ENCODE measurements around the gene EXD3.
"Not testable (repeated sequence)": the region's sequence is repeated elsewhere in the genome, so short reads cannot be mapped to it uniquely, and the experiment has no call there.

EXD3 gene

DNA sequence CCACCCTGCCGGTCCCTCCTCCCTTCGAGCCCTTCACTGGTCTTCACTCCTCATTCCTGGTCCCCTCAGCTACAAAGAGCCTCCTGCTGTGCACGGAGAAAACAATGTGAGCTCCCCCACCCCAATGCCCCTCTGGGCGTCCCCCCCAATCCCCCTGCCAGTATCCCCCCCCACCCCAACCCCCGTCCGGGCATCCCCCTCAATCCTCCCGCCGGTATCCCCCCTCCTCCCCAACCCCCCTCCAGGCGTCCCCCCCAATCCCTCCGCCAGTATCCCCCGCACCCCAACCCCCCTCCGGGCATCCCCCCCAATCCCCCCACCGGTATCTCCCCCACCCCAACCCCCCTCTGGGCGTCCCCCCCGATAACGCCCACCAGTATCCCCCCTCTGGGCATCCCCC lies 42.8 kb downstream of the EXD3 start:
- DNase-seq (ENCODE audit: low read depth in 2 of 2) = no peak

DNA sequence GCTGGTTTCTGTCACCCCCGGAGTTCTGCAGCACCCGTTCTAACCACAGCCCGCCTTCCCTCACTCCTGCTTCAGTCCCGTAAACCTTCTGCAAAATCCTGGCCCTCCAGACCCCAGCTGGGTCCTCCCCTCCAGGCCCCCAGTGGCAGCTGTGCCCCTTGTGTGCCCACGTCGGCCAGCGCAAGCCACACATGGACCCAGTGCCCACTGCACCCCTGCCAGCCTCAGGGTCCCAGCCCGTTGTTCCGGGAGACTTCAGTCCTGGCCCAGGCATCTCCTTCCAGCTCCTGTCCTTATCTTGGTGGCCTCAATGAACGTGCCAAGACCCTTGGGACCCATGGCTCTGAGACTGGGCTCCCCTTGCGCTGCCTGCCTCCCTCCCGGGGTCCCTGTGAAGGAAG lies 43.2 kb downstream of the EXD3 start:
- no peak for DNase-seq (ENCODE audit: low read depth in 2 of 2)

GRCh38 chr9:137378688-137379410 lies 44.1 kb downstream of the EXD3 start:
- DNase-seq (ENCODE audit: low read depth in 2 of 2) = not testable (repeated sequence)

GRCh38 chr9:137376386-137376785 lies 46.6 kb downstream of the EXD3 start:
- no peak for DNase-seq (ENCODE audit: low read depth in 2 of 2)

GRCh38 chr9:137375321-137376058 lies 47.5 kb downstream of the EXD3 start:
- no peak for DNase-seq (ENCODE audit: low read depth in 2 of 2)

GRCh38 chr9:137374131-137374845 lies 48.7 kb downstream of the EXD3 start:
- DNase-seq (ENCODE audit: low read depth in 2 of 2) = no peak

DNA sequence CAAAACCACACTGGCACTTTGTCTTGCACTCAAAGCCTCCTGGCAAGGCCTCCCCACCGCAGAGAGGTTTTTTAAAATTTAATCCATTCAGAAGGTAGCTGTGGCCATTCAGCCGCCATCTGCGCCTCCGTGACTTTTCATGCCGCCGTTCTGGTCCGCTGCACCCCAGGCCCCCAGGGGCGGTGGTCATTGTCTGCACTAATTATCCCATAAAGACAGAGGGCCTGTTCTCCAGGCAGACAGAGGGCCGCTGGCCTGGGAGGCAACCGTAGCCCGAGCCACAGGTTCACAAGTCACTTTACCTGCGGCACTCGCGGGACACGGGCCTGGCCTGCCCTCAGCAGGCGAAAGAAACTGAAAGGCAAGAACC lies 49.4 kb downstream of the EXD3 start:
- no peak for DNase-seq (ENCODE audit: low read depth in 2 of 2)

DNA sequence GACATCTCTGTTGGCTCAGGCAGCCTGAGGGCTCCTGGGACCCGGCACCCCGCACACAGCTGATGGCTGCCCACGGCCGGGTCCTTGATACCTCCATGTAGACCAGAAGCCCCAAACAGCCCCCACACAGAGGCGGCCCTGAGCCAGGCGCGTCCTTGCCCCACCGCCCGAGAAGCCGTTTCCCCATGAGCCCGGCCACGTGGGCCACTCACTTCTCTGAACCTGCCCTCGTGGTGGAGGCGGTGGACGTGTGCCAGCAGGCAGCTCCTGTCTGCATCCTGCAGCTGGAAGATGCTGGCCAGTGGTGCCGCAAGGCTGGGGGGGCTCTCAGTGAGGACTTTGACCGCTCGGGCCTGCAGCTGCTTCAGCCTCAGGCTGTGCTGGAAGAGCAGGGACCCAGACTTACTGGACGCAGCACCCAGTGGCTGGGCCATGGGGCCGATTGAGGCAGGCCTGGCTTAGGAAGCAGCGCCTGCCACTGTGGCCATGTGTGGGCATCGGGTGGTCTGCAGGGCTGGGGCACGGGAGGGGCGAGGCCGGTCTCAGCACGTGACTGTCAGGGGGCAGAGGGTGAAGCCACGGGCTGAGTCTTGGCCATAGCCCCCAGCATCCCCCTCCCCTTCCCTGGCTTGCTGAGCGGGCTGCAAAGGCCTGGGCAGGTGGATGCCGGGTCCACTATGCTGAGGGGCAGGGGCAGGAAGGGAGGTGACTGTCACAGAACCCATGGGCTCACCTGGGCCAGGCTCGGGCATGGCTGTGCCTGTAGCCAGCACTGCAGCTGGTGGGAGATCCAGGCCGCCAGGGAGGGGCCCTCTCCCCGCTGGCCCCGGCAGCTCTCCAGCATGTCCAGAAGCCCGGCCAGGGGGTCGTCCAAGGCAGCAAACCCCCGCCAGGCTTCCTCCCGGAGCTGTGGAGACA lies 50.0 kb downstream of the EXD3 start:
- no peak for DNase-seq (ENCODE audit: low read depth in 2 of 2)

GRCh38 chr9:137371946-137372651 lies 50.9 kb downstream of the EXD3 start:
- no peak for DNase-seq (ENCODE audit: low read depth in 2 of 2)

- DNase-seq (ENCODE audit: low read depth in 2 of 2) = no peak
Observed at GRCh38 chr9:137371521-137371941, 51.4 kb downstream of the EXD3 start.

GRCh38 chr9:137370865-137371520 lies 52.0 kb downstream of the EXD3 start:
- no peak for DNase-seq (ENCODE audit: low read depth in 2 of 2)

DNA sequence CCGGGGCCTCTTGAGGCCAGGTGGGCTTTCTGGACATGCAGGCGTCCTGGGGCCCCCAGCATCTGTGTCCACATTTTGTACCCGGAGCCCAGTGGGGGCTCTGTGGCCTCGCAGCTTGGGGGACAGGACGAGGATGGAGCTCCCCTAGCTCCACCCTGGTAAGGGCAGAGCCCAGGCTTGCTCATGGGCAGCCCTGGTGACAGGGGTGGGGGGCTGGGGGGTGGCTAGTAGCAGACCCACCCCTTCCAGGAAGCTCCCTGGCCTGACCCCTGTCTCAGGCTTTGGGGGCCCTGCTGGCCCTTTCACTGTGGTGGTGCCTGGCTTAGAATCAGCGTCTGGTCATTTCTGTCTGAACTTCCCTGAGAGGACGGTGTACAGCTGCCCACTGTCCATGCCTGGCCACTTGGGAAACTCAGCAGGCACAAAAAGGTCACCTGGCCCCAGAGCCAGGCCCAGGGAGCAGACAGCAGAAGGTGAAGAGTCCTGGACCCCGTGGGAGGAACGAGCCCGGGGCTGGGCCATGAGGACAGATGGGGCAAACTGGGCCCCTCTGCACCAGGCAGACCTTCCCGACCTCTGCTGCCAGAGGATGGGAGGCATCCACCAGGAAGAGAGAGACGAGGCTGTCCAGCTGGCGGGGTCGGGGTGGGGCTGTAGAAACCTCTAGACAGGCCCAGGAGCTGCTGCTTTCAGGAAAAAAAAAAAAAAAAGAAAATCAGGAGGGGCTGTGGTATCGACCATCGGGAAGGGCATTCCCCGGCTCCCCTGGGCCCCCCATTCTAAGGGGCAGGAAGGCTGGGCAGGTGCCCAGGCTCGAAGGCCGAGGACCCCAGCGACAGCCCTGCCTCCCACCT lies 52.8 kb downstream of the EXD3 start:
- DNase-seq (ENCODE audit: low read depth in 2 of 2) = no peak

DNA sequence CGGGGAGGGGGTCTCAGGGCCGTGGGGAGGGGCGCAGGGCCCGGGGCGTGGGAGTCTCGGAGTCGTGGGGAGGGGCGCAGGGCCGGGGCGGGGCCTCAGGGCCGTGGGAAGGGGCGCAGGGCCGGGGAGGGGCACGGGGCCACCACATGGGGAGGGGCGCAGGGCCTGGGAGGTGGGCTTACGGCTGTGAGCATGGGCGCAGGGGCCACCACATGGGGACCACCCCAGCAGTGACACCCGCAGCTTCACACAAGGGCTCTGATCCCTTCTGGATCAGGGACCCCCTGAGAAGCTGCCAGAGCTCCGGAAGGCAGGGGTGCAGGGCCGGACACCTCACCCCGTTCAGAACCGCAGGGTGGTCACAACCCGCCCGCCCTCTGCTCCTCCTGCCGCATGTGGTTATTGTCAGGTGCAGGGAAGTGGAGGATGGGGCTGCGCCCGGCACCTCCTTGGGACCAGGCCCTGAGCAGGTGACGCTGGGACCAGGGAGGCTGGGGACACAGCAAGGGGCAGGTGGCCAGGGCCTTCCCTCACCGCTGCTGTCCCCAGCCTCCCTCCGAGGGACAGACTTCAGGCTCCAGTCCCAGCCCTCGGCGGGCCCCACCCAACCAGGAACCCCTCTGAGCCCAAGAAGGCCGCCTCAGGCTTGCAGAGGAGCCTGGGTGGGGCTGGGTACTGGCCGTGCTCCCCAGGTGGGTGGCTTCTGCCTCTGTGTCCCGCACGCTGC lies 53.7 kb downstream of the EXD3 start:
- no peak for DNase-seq (ENCODE audit: low read depth in 2 of 2)

DNA sequence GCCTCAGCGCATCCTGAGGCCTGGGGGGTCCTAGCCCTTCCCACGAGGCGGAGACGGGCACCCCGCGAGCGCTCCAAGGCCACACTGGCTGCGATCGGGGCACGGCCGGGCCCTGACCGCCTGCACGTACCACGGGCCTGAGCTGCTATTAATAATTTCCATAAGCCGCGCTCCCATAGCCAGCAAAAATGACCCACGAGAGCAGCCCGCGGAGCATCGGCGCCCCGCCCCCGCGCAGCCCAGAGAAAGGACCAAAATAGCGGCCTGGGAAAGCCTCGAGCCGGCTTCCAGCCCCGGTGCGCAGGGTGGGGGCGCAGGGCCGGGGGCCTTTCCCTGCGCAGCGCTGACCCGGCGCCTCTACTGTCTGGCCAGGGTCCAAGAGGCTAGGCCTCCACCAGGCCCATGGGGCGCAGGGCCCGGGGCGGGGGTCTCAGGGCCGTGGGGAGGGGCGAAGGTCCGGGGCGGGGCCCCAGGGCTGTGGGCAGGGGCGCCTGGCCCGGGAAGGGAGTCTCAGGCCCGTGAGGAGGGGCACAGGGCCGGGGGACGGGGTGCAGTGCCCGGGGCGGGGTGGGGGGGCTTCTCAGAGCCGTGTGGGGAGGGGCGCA lies 54.4 kb downstream of the EXD3 start:
- no peak for DNase-seq (ENCODE audit: low read depth in 2 of 2)

- DNase-seq (ENCODE audit: low read depth in 2 of 2) = no peak
Observed at GRCh38 chr9:137367506-137368430, 55.2 kb downstream of the EXD3 start.

DNA sequence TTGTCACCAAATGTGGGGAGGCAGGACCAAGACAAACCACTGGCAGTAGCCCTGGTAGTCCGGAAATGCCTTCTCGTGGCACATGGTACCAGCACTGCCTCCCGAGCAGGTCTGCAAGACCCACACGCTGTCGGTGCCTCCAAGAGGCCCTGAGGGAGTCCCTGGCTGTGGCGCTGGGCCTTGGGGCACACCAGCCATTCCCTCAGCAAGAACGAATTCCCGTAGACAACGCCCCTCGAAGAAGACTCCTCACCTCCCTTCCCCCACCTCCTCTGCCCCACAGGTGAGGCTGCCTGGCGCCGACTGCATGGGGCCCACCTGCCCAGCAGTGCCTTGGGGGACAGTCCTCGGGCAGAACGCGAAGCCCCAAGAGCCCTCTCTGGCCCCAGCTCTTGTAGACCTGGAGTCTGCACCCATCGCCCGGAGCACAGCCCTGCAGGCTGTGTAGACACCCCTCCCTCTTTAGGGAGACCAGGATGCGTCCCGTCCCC lies 56.0 kb downstream of the EXD3 start:
- DNase-seq (ENCODE audit: low read depth in 2 of 2) = no peak

GRCh38 chr9:137366445-137366810 lies 56.5 kb downstream of the EXD3 start:
- no peak for DNase-seq (ENCODE audit: low read depth in 2 of 2)

Measured in stimulated activated CD8-positive, alpha-beta memory T cell treated with anti-CD3 and anti-CD28 coated beads, Interleukin-7, amount 100 ng/mL, for 4 hours (primary cell).